Measurements from ENCODE around the gene VWA3A.
"Not testable (repeated sequence)": the region's sequence is repeated elsewhere in the genome, so short reads cannot be mapped to it uniquely, and the experiment has no call there.

The VWA3A gene

GRCh38 chr16:22081050-22081449 lies 11.3 kb upstream of the VWA3A start:
- no peak for DNase-seq (ENCODE audit: low read depth in 2 of 2, low spot score in 1 of 2)

DNA sequence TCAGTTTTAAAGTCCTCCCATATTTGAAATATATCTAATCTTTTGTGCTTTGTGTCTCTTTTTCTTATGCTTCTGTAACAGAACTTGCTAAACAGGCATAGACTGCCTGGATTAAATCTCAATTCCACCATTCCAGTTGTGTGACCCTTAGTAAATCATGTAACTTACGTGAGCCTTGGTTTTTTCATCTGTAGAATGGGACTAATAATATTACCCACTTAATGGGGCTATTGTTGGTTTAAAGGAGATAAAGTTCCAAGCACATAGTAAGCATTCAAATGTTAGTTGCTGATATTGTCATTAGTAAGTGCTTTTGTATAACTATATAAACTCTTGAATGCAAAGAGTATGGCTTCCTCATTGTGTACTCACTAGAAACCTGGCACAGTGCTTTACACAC lies 5.9 kb upstream of the VWA3A start:
- no peak for DNase-seq (ENCODE audit: low read depth in 2 of 2, low spot score in 1 of 2)

DNA sequence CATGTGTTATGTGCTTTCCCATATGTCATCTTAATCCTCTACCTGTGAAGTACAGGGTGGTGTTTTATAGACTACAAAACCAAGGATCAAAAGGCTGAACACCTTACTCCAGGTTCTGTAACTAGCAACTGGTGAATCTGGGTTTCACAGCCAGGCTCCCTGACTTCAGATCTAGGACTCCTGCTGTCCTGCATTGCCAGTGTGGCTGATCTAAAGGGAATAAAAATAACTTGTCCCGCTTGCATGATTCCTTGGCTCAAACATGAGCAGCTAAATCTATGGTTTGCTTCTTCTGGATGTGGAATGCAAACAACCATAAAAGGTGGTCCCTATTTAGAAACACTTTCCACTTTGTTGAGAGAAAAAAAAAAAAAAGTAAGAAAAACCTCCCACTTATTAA lies 3.7 kb upstream of the VWA3A start:
- no peak for DNase-seq (ENCODE audit: low read depth in 2 of 2, low spot score in 1 of 2)

GRCh38 chr16:22089910-22090309 lies 2.4 kb upstream of the VWA3A start:
- no peak for DNase-seq (ENCODE audit: low read depth in 2 of 2, low spot score in 1 of 2)

DNA sequence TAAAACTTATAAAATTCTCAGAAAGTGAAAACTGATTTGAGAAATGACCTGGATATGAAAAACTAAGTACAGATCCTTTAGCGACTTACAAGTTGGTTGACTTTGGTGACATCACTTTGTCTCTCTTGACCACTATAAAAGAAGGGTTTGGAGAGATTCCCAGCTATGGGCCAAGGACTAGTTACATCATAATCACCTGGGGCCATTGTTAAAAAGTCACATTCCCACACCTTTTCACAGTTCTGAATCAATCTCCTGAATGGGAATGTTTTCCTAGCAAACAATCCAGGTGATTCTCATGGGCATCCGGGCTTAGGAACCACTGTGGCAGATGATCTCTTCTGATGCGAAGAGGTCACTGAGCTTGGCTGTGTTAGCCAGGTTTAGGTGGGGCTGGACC lies 620 bp upstream of the VWA3A start:
- no peak for DNase-seq (ENCODE audit: low read depth in 2 of 2, low spot score in 1 of 2)

- no peak for DNase-seq (ENCODE audit: low read depth in 2 of 2, low spot score in 1 of 2)
Measured at GRCh38 chr16:22093331-22093730, 990 bp downstream of the VWA3A start.

GRCh38 chr16:22093996-22094395 lies 1.7 kb downstream of the VWA3A start:
- no peak for DNase-seq (ENCODE audit: low read depth in 2 of 2, low spot score in 1 of 2)

DNA sequence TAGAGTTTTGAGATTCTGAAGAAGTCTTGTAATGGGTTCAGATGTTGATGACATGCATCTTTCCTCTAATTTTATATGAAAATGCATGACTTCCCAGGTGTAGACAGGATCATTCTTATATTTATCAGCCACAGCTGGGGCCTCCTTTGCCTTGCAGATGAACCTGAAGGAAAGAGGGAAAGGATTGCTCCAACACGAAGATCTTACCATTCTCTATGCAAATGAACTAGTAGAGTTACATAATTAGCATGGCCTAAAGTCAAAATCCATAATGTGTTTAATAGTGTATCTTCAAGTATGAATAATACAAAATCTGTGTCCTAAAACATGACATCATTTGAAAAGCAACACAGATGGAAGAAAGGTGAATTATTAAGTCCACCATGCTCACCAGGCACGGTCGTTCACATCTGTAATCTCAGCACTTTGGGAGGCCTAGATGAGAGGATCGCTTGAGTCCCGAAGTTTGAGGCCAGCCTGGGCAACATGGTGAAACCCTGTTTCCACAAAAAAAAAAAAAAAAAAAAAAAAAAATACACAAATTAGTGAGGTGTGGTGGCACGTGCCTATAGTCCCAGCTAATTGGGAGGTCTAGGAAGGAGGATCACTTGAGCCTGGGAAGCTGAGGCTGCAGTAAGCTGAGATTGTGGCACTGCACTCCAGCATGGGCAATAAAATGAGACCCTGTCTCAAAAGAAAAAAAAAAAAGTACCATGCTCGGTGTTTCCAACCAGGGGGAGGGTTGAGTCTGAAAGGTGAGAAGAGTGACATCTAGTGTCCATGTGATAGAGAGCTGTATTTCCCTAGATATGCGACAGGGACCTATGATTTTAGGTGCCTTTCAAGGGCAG lies 6.3 kb downstream of the VWA3A start:
- DNase-seq (ENCODE audit: low read depth in 2 of 2, low spot score in 1 of 2): no peak

DNA sequence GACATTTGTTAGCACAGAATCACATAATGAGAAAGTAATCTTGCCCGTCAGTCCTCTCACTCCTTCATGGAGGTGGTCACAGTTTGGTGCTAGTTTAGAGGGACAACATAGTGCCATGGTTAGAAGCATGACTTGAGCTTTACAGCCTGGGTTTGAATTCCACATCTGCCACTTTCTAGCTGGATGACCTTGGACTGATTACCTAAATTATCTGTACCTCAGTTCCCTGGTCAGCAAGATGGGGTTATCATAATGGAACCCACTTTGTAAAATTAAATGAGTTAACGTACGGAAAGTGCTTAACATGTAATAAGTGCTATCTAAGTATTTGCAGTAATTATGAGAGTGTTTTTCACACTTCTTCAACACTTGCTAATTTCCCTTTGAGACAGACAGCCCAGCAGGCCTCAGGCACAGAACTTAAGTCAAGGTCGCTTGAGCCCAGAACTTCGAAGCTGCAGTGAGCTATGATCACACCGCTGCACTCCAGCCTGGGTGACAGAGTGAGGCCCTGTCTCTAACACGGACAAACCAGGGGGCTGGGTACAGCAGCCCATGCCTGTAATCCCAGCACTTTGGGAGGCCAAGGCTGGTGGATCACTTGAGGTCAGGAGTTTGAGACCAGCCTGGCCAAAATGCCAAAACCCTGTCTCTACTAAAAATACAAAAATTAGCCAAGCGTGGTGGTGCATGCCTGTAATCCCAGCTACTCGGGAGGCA lies 7.1 kb downstream of the VWA3A start:
- no peak for DNase-seq (ENCODE audit: low read depth in 2 of 2, low spot score in 1 of 2)

DNA sequence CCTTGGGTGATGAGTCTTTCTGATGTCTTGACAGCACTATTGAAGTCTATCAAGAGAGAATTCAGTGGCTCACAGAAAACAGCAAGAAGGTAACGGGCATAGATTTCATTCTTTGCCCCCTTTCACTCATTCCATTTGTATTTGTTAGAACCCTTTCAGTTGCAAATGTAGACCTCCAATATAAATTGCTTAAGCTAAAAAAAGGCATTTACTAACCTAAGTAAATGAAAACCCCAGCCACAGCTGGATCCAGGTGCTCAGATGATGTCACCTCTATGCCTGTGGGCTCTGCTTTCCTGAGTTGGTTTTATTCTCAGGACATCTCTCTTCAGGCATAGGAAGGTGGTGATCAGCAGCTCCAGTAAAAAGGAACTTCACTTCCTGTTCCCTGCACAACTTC lies 11.1 kb downstream of the VWA3A start:
- no peak for DNase-seq (ENCODE audit: low read depth in 2 of 2, low spot score in 1 of 2)

- no peak for DNase-seq (ENCODE audit: low read depth in 2 of 2, low spot score in 1 of 2)
Measured at GRCh38 chr16:22109258-22109898, 17.0 kb downstream of the VWA3A start.

- not testable (repeated sequence) for DNase-seq (ENCODE audit: low read depth in 2 of 2, low spot score in 1 of 2)
Measured at GRCh38 chr16:22111629-22112028, 19.3 kb downstream of the VWA3A start.

GRCh38 chr16:22116095-22116700 lies 23.9 kb downstream of the VWA3A start:
- no peak for DNase-seq (ENCODE audit: low read depth in 2 of 2, low spot score in 1 of 2)

DNA sequence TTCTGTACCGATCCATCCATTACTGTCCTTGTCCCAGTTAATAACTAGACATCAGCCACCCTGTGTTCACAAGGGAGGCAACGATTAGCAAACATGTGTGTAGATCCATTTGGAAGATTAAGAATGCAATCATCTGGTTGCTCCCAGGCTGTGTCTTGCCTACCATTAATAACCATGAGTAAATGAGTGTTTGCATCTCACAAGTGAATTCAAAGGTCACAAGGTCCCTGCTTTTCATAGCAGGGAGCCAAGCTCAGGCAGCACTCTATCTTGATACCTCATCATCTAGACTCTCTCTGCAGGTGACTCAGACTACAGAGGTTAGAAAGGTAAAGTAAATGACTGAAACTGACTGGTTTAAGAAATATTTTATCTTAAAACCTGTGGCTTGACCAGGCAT lies 25.3 kb downstream of the VWA3A start:
- no peak for DNase-seq (ENCODE audit: low read depth in 2 of 2, low spot score in 1 of 2)

GRCh38 chr16:22120440-22120839 lies 28.1 kb downstream of the VWA3A start:
- DNase-seq (ENCODE audit: low read depth in 2 of 2, low spot score in 1 of 2): no peak

DNA sequence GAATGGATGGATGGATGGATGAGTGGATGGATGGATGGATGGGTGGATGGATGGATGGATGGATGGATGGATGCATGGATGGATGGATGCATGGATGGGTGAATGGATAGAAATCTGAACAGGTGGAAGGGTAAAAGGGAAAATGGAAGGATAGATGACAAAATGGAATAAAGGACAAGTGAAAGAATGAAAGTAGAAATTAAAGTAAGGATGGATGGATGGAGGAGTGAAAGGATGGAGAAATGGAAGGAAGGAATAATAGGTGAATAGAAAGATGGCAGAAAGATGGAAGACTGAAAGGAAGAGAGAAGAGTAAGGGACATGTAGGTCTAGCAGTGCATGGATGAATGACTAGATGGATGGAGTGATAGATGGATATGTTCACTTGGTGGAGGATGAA lies 29.9 kb downstream of the VWA3A start:
- DNase-seq (ENCODE audit: low read depth in 2 of 2, low spot score in 1 of 2): no peak

DNA sequence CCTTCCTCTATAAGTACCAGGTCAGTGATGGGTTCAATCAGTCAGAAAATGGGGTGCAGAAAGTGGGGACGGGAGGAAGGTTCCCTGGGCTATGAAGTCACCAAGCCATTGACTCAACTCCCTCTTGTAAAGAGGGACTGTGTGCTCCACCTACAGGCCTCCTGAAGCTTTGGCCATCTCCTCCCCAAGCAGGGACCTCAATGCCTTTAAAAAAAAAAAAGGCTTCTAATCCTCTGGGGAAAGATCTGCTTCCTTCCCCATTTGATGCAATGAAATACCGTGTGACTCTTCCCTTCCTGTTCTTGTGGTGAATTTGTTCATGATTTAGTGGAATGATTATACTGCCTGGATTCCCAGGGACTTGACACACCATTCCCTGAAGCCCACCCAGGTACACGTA lies 30.8 kb downstream of the VWA3A start:
- no peak for DNase-seq (ENCODE audit: low read depth in 2 of 2, low spot score in 1 of 2)

- no peak for DNase-seq (ENCODE audit: low read depth in 2 of 2, low spot score in 1 of 2)
Measured at GRCh38 chr16:22123759-22124490, 31.6 kb downstream of the VWA3A start.

DNA sequence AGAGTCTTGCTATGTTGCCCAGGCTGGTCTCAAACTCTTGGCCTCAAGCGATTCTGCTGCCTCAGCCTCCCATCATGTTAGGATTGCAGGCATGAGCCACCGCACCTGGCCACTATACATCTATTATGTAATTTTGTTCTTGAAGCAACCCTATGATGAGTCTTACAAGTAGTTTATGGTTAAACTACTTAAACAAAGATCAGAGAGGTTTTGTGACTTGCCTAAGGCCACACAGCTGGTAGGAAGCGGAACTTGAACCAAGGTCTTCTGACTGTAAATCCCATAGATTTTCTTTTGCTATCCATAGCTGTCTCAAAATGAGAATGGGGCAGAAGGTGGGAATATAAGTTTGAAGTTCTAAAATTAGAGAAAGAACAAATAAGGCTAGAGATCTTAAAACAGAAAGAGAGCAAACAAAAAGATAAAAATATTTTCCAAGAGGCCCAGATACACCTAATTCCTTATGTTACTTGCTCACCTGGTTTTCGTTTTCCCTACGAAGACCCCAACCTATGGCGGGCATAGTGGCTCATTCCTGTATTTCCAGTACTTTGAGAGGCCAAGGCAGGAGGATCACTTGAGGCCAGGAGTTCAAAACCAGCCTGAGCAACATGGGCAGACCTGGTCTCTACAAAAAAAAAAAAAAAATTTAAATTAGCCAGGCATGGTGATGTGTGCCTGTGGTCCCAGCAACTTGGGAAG lies 32.4 kb downstream of the VWA3A start:
- DNase-seq (ENCODE audit: low read depth in 2 of 2, low spot score in 1 of 2): no peak

- DNase-seq (ENCODE audit: low read depth in 2 of 2, low spot score in 1 of 2): no peak
Measured at GRCh38 chr16:22126037-22126558, 33.8 kb downstream of the VWA3A start.
